RPMI7951 (cell line): ENCODE results near the gene EEF2KMT. TPM values are rescaled to one million over a fixed set of nuclear protein-coding genes. Genes with fewer than 3 reads are reported as not detected.
A peak's percentile ranks its signal among the peaks of the same experiment; 100 is the strongest.
"Not testable (repeated sequence)": the region's sequence is repeated elsewhere in the genome, so short reads cannot be mapped to it uniquely, and the experiment has no call there.

ENCODE experiments used
- DNase-seq: peaks from one replicate; pipeline ENCODE4 v3.0.0-alpha.2; 2012; ENCODE audit warnings: low read depth
- total RNA-seq: library from RNA; depleted of rRNA; stranded (reverse); fragments of >200 nt; shearing (Covaris generic); gene quantifications from 2 replicates; pipeline ENCODE4 v1.2.3, GENCODE V29; 2014

EEF2KMT gene
- total RNA-seq, 1 experiment from 2014 or later: 7.4 TPM

- DNase-seq: not testable (repeated sequence)
Measured at GRCh38 chr16:5095145-5095830, 2.3 kb downstream of the EEF2KMT start.

- not testable (repeated sequence) for DNase-seq
Measured at GRCh38 chr16:5093746-5094145, 3.8 kb downstream of the EEF2KMT start.

- not testable (repeated sequence) for DNase-seq
Measured at GRCh38 chr16:5093081-5093480, 4.5 kb downstream of the EEF2KMT start.

- not testable (repeated sequence) for DNase-seq
Measured at GRCh38 chr16:5090592-5090991, 7.0 kb downstream of the EEF2KMT start.

- DNase-seq: not testable (repeated sequence)
Measured at GRCh38 chr16:5089911-5090555, 7.6 kb downstream of the EEF2KMT start.

- not testable (repeated sequence) for DNase-seq
Measured at GRCh38 chr16:5088936-5089335, 8.7 kb downstream of the EEF2KMT start.

- DNase-seq: not testable (repeated sequence)
Measured at GRCh38 chr16:5088086-5088790, 9.4 kb downstream of the EEF2KMT start.

- not testable (repeated sequence) for DNase-seq
Measured at GRCh38 chr16:5085716-5086115, 11.9 kb downstream of the EEF2KMT start.

- peak; percentile 34 for DNase-seq
Measured at GRCh38 chr16:5084802-5085201, 12.8 kb downstream of the EEF2KMT start.

GRCh38 chr16:5084099-5084731 lies 13.4 kb downstream of the EEF2KMT start:
- DNase-seq: not testable (repeated sequence)

GRCh38 chr16:5083646-5084045 lies 13.9 kb downstream of the EEF2KMT start:
- not testable (repeated sequence) for DNase-seq

GRCh38 chr16:5080996-5081395 lies 16.6 kb downstream of the EEF2KMT start:
- not testable (repeated sequence) for DNase-seq

- DNase-seq: not testable (repeated sequence)
Measured at GRCh38 chr16:5080461-5080860, 17.1 kb downstream of the EEF2KMT start.

- no peak for DNase-seq
Measured at GRCh38 chr16:5078626-5079025, 19.0 kb downstream of the EEF2KMT start.

- DNase-seq: no peak
Measured at GRCh38 chr16:5077304-5077703, 20.3 kb downstream of the EEF2KMT start.

GRCh38 chr16:5075637-5076036 lies 22.0 kb downstream of the EEF2KMT start:
- DNase-seq: no peak

GRCh38 chr16:5073771-5074170 lies 23.8 kb downstream of the EEF2KMT start:
- DNase-seq: not testable (repeated sequence)

- DNase-seq: no peak
Measured at GRCh38 chr16:5073279-5073629, 24.3 kb downstream of the EEF2KMT start.

- no peak for DNase-seq
Measured at GRCh38 chr16:5072334-5073278, 25.0 kb downstream of the EEF2KMT start.

GRCh38 chr16:5071681-5072333 lies 25.8 kb downstream of the EEF2KMT start, which contains the start of gene ALG1:
TSS of gene ALG1 (plus strand) at chr16:5071843. CDS start at chr16:5071850, 7 bp downstream.
- peak; percentile 78 for DNase-seq

GRCh38 chr16:5071341-5071680 lies 26.3 kb downstream of the EEF2KMT start:
- no peak for DNase-seq
